GM21526 (cell line): ENCODE data around the gene TBC1D32.
"Not testable (repeated sequence)": the region's sequence is repeated elsewhere in the genome, so short reads cannot be mapped to it uniquely, and the experiment has no call there.

Source experiments
- ATAC-seq: cut with Tn5 transposase; IDR thresholded peaks from one replicate; pipeline ENCODE4 v1.9.1; 2021; ENCODE audit warnings: moderate library complexity; ENCODE audit not compliant: unreplicated experiment, low FRiP score

TBC1D32 gene

GRCh38 chr6:121142093-121142492, 192.2 kb downstream of the TBC1D32 start:
- no peak for ATAC-seq

DNA sequence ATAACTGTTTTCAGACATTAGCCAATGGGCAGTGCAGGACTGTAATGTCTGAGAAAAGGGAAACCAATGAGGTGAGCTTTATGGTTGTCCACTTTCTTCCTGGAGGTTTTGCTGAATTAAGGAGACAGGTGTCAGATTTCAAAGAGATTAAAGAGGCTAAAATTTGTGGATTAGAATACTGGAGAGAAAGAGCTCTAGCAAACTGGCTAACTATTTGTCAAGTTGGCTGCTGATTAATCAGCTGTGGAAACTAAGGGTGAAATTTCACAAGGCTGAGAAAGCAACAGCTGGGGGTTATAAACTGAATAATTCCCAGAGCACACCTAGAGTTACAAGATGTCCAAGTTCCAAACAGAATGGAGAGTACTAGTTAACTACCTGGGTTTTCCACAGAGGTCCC, 198.9 kb downstream of the TBC1D32 start:
- no peak for ATAC-seq

DNA sequence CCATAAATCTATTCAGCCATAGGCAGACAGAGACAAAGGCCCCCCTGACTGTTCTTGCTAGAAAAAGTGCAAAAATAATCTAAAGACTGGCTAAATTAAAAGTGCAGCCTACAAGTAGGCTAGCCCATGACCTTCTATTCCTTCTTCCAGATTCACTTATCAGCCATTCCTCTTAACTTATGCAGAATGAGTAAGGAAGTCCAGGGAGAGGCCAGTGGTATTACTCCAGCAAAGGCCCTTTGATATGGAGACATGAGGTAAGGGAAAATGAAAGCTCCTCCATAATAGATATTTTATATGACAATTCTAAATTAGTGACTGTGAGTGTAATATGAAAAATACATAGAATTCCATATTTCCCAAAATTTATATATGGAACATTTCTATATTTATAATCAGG, 199.4 kb downstream of the TBC1D32 start:
- ATAC-seq = no peak

DNA sequence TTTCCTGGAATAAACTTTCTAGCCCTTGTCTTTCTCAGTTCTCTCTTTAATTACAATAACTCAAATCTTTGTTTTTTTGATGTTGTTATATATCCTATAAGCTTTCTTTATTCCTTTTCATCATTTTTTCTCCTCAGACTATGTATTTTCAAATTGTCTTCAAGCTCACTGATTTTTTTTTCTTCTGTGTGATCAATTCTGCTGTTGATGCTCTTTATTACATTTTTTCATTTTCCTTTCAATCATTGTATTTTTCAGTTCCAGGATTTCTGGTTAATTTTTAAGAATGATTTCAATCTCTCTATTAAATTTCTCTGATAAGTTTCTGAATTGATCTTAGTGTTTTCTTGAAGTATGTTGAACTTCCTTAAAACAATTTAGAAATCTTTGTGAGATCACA, 209.7 kb downstream of the TBC1D32 start:
- ATAC-seq = no peak

GRCh38 chr6:121112356-121112755, 221.9 kb downstream of the TBC1D32 start:
- no peak for ATAC-seq

DNA sequence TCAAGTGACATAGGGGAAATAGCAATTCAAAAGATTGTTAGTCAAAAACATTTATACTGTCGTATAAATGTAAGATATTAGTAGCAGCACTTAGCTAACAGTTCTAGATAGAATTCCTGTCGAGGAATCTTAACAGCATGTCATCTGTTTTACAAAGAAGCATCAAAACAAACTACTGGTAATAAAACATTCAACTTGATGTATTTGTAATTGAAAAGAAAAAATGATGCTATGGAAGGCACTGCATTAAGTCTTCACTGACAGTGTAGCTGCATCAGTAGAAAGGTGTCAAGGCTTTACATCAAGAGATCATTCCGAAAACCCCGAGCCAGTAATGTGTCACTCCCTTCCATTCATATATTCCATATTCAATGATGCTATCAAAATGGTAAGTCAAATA, 223.5 kb downstream of the TBC1D32 start:
- ATAC-seq = no peak

GRCh38 chr6:121106962-121107361, 227.3 kb downstream of the TBC1D32 start:
- no peak for ATAC-seq

DNA sequence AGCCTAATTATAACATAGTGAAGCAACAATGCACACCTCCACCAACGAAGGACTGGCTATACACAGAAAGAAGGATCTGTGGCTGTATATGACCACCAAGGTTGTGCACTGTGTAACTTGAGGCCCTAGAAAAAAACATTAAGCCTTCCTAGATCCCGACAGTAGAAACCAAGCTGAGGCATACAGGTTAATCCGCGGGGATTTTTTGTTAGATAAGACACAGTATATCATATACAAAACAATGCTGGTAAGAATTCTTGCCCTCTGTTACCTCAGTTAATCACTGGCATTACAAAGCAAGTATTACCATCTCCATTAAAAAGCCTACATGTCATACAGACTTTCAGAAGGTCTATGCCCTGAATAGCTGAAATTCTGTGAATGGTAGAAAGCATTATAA, 228.8 kb downstream of the TBC1D32 start:
- no peak for ATAC-seq

DNA sequence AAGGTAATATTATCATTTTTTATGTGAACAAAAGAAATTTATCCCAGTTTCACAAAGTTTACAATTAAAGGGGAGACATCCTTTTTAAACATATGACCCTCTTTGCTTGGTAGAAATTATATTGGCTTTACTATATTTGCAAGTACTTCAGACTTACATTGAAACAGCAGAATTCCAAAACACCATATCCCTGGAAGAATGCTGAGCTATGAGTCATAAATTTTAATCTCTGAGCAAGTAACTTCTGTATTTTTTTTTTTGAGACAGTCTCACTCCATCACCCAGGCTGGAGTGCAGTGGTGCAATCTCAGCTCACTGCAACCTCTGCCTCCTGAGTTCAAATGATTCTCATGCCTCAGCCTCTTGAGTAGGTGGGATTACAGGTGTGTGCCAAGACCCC, 240.4 kb downstream of the TBC1D32 start:
- ATAC-seq = no peak

- no peak for ATAC-seq
Measured at GRCh38 chr6:121090492-121090891, 243.8 kb downstream of the TBC1D32 start.

- ATAC-seq = no peak
Measured at GRCh38 chr6:121086876-121087275, 247.4 kb downstream of the TBC1D32 start.

DNA sequence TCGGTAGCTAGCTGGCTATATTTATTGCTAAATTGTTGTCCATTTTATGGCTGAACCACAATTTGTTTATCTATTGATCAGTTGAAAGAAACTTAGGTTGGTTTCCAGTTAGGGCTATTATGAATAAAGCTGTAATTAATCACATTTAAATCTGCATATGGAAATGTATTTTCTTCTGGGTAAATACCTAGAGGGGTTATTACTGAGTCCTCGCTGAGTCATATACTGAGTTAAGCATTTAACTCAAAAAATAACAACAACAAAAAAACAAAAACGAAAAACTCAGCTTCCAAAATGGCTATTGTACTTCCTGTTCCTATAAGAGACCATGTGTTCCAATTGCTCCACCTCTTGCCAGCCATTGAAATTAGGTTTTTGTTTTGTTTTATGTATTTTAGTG, 258.2 kb downstream of the TBC1D32 start:
- ATAC-seq = no peak

DNA sequence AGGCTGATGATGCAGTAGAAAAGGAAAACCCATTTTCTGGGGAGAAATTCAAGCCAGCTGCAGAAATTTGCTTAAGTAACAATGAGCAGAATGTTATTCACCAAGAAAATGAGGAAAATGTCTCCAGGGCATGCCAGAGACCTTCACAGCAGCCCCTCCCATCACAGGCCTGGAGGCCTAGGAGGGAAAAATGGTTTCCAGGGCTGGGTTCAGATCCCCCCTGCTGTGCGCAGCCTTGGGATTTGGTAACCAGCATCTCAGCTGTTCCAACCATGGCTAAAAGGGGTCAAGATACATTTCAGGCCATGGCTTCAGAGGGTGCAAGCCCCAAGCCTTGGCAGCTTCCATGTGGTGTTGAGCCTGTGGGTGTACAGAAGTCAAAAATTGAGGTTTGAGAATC, 265.5 kb downstream of the TBC1D32 start:
- not testable (repeated sequence) for ATAC-seq

- no peak for ATAC-seq
Measured at GRCh38 chr6:121067381-121067780, 266.9 kb downstream of the TBC1D32 start.

DNA sequence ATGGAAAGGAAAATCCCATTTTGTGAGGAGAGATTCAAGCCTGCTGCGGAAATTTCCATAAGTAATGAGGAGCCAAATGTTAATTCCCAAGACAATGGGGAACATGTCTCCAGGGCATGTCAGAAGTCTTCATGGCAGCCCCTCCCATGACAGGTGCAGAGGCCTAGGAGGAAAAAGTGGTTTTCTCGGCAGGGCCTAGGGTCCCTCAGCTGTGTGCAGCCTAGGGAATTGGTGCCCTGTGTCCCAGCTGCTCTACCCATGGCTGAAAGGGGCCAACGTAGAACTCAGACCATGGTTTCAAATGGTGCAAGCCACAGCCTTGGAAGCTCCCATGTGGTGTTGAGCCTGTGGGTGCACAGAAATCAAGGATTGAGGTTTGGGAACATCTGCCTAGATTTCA, 269.9 kb downstream of the TBC1D32 start:
- ATAC-seq = no peak

DNA sequence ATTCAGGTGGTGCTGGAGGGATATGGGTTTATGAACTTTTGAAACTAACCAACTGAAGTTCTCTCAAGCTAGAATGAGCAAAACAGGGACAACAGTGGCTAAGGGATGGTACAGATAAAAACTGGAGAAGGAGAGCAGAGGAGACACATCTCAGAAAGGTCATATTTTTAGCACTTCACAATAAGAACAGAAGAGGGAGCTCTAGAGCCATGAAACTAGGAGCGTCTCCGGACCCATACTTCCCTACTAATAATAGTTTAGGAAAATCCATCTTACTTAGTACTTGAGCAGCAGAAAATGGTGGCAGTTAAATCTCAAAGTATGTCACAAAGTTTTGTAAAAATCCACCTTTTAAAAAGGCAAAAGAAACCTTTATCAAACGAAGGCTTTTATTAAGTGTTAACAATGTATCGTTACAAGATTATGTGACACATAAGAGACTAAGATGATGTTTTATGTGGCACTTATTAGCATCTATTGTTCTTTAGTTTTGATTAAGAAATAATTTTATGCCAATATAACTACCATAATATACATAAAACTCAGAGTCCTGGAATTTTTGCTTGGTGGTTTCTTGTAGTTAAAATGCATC, 278.6 kb downstream of the TBC1D32 start:
- peak; percentile 78 for ATAC-seq

DNA sequence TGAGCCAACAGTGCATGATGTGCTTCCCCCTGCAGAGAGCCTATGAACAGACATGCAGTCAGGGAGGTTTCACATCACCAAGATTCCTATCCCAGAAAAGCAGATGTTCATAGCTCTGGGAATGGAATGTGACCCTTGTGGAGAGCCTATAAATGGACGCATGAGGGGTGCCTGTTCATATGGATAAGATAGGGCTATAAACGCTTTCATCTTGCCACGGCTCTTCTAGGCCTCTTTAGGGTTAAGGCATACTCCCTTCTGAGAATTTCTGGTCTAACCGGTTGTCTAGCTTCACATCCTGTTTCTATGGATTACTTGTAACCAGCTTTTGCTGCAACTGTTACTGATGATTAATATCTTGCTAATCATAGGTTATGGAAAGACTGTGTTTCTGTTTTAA, 285.7 kb downstream of the TBC1D32 start:
- ATAC-seq = not testable (repeated sequence)

- not testable (repeated sequence) for ATAC-seq
Measured at GRCh38 chr6:121044905-121045304, 289.4 kb downstream of the TBC1D32 start.

DNA sequence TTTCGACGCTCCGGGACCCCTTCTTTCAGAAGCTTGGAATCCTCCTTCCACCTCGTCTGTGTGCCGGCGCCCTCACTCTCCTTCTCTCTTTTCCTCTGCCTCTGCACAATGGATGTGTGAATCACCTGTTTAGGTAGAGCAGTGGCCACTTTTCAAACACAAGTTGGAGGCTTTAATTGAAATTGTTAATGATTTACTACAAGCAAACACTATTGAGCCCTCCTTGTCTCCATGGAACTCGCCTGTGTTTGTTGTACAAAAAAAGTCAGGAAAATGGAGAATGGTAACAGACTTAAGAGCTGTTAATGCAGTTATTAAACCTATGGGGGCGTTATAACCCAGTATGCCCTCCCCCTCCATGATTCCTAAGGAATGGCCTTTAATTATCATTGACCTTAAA, 290.6 kb downstream of the TBC1D32 start:
- ATAC-seq = not testable (repeated sequence)

- not testable (repeated sequence) for ATAC-seq
Measured at GRCh38 chr6:121043211-121043610, 291.1 kb downstream of the TBC1D32 start.

DNA sequence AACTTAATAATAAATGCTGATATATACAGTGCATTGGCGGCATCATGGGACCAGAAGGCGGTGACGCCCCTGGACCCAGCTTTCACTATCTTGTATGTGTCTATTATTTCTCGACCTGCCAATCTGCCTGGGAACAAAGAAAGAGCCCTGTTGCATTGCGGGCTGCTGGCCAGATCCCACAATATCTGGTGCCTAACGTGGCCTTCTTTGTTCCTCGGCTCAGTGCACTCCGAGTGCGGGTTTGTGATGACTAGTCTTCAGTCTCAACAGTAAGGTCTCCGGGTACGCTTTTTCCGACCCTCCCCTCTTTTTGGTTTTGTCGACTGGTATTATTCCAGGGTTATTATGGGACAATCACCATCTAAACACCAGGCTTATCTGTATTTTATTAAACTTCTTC, 291.5 kb downstream of the TBC1D32 start:
- no peak for ATAC-seq

- ATAC-seq = no peak
Measured at GRCh38 chr6:121040831-121041230, 293.4 kb downstream of the TBC1D32 start.

GRCh38 chr6:121033091-121033490, 301.2 kb downstream of the TBC1D32 start:
- ATAC-seq = no peak
